Measurements from ENCODE around the gene COL5A2.

COL5A2 gene

DNA sequence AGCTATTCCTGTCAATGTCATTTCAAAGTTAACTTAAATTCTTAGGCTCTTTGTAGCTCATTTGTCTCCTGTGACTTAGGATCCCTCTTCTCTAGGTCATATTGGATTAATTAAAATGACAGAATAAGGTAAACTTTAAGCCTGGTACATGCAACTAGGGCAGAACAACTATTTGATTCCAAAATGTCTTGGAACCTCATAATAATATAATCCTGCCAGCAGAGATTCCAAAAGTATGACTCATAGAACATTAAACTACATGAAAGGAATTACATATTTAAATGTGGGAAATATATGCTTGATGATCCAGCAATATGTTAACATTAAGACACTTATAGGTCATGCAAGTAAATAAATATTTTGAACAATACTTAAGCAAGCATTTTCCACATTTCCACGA lies 142.0 kb downstream of the COL5A2 start:
- no peaks in the 10 kb centered on the region for H3K27me3 ChIP-seq (ENCODE audit: control insufficient read depth, insufficient read depth, low read length)
- H3K4me1 ChIP-seq (ENCODE audit: control insufficient read depth, low read depth, low read length): no peaks in the 10 kb centered on the region
- H3K27ac ChIP-seq (ENCODE audit: low read length): no peak overlapping the region
- peaks cover 3% of the 10 kb centered on the region for H3K36me3 ChIP-seq (ENCODE audit: control insufficient read depth, low read depth, low read length)
- no peaks in the 10 kb centered on the region for H3K9me3 ChIP-seq (ENCODE audit: control insufficient read depth, low read depth, low read length)
- H3K4me3 ChIP-seq (ENCODE audit: low read length): no peak overlapping the region
- H3K9ac ChIP-seq (ENCODE audit: low read length): no peak overlapping the region

DNA sequence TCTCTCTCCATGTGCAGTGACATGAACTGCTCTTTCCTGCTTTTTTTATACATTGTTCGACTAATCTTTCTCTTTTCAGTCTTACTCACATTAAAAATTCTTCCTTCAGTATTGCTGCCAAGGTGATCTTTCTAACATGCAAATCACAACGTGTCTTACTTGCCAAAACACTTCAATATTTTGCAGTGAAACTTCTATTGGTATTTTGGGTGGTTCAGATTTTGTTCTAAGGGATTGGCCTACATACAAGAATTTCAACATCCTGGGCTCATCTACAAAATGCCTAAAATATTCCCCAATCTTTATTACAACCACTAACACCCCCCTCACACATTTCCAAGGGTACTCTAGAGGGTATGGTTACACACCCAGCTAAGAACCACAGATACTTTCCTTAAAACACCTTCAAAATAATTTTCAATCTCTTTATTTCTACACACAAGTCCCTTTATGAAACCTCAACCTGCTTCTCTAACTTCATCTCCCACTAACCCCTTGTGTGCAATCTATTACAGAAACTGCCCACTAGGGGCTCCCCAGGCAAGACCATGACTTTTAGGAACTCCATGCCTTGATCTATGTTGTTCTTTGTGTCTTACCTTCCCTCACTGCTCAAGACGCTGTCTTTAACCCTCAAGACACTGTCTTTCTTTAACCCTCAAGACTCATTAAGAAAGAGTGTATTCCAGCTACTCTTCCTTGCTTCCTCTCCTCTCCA lies 154.5 kb downstream of the COL5A2 start:
- no peaks in the 10 kb centered on the region for H3K27me3 ChIP-seq (ENCODE audit: control insufficient read depth, insufficient read depth, low read length)
- H3K4me1 ChIP-seq (ENCODE audit: control insufficient read depth, low read depth, low read length): no peaks in the 10 kb centered on the region
- H3K9ac ChIP-seq (ENCODE audit: low read length): no peak overlapping the region
- H3K4me3 ChIP-seq (ENCODE audit: low read length): no peak overlapping the region
- H3K36me3 ChIP-seq (ENCODE audit: control insufficient read depth, low read depth, low read length): no peaks in the 10 kb centered on the region
- no peaks in the 10 kb centered on the region for H3K9me3 ChIP-seq (ENCODE audit: control insufficient read depth, low read depth, low read length)
- no peak overlapping the region for H3K27ac ChIP-seq (ENCODE audit: low read length)

DNA sequence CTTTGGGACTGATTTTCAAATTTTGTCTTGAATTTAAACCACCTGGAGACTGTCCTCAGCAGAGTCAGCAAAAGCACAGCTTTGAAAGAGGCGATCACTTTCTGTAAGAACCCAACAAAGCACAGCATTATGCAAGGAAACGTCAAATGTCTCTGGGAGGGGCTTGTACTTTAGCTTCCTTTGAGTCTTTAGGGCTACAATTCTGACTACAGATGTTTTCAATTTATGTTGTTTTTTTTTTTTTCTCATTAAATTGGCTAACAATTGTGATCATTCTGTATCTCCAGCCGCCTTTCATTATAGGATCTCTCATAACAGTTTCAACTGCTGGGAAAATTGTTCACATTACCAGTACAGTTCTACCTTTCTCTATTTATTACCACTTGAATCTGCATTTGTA lies 157.1 kb downstream of the COL5A2 start:
- H3K4me3 ChIP-seq (ENCODE audit: low read length): no peak overlapping the region
- H3K9ac ChIP-seq (ENCODE audit: low read length): no peak overlapping the region
- no peaks in the 10 kb centered on the region for H3K36me3 ChIP-seq (ENCODE audit: control insufficient read depth, low read depth, low read length)
- no peaks in the 10 kb centered on the region for H3K27me3 ChIP-seq (ENCODE audit: control insufficient read depth, insufficient read depth, low read length)
- H3K27ac ChIP-seq (ENCODE audit: low read length): no peak overlapping the region
- no peaks in the 10 kb centered on the region for H3K4me1 ChIP-seq (ENCODE audit: control insufficient read depth, low read depth, low read length)
- no peaks in the 10 kb centered on the region for H3K9me3 ChIP-seq (ENCODE audit: control insufficient read depth, low read depth, low read length)

DNA sequence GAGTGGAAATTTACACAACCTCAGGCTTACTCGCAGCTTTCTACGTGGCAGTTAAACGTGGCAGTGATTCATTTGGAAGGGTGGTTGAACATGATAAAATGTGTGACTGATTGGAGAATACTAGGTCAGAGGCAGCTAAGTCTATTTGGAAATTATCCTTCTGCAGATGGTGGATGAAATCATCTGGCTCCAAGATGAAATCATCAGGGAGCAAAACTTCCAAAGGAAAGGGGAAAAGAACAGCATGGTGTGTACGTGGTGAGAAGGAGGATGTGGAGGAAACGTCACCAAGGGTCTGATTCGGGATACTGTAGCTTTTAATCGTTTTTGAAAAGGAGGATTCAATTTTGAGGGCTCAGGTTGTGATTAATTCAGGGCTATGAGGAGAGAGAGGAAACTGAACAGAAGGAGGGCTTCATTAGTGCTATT lies 157.5 kb downstream of the COL5A2 start:
- Histone ChIP-seq H3K4me3 (ENCODE audit: low read length) (no peak overlapping the region), H3K9ac (ENCODE audit: low read length) (no peak overlapping the region), H3K9me3 (ENCODE audit: control insufficient read depth, low read depth, low read length) (no peaks in the 10 kb centered on the region), H3K36me3 (ENCODE audit: control insufficient read depth, low read depth, low read length) (no peaks in the 10 kb centered on the region), H3K27me3 (ENCODE audit: control insufficient read depth, insufficient read depth, low read length) (no peaks in the 10 kb centered on the region), H3K4me1 (ENCODE audit: control insufficient read depth, low read depth, low read length) (no peaks in the 10 kb centered on the region), H3K27ac (ENCODE audit: low read length) (no peak overlapping the region)

DNA sequence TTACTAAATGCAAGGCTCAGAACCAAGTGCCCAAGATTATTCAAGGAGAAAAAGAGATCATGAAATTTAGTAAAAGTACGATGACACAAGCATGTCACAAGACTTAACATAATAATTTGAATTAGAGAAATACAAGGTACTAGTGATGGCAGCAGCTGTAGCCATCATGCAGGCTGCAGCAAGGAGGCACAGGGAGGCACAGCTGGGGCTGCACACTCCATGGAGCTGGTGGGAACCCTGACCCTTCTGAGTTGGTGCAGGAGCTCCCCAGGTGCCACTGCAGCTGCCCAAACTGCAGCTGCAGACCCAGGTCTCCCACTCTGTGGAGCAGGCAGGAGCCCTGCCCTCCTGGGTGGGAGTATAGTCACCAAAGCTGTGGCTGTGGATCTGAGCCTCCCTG lies 159.4 kb downstream of the COL5A2 start:
- Histone ChIP-seq H3K27me3 (ENCODE audit: control insufficient read depth, insufficient read depth, low read length) (no peaks in the 10 kb centered on the region), H3K4me3 (ENCODE audit: low read length) (no peak overlapping the region), H3K27ac (ENCODE audit: low read length) (no peak overlapping the region), H3K36me3 (ENCODE audit: control insufficient read depth, low read depth, low read length) (no peaks in the 10 kb centered on the region), H3K4me1 (ENCODE audit: control insufficient read depth, low read depth, low read length) (peaks cover 6% of the 10 kb centered on the region), H3K9me3 (ENCODE audit: control insufficient read depth, low read depth, low read length) (no peaks in the 10 kb centered on the region), H3K9ac (ENCODE audit: low read length) (no peak overlapping the region)

DNA sequence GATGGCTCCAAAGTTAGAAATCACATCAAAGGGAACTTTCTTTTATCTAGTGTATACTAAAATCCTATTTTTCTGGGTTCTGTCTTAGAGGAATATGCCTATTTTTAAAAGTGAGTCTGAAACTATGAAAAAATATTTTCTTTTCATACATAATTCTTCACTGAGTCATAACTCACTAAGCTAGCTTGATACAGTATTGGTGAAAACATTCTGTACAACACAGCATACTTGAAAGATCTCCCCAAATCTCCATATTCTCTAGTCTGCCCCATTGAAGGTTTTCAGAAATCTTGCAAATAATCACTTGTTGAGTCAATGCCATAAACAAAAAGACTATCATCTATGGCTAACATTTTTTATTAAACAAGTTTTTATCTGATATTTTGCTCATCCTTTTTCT lies 160.9 kb downstream of the COL5A2 start:
- Histone ChIP-seq H3K27me3 (ENCODE audit: control insufficient read depth, insufficient read depth, low read length) (no peaks in the 10 kb centered on the region), H3K9me3 (ENCODE audit: control insufficient read depth, low read depth, low read length) (no peaks in the 10 kb centered on the region), H3K36me3 (ENCODE audit: control insufficient read depth, low read depth, low read length) (no peaks in the 10 kb centered on the region), H3K9ac (ENCODE audit: low read length) (no peak overlapping the region), H3K4me1 (ENCODE audit: control insufficient read depth, low read depth, low read length) (peaks cover 12% of the 10 kb centered on the region), H3K4me3 (ENCODE audit: low read length) (no peak overlapping the region), H3K27ac (ENCODE audit: low read length) (no peak overlapping the region)

DNA sequence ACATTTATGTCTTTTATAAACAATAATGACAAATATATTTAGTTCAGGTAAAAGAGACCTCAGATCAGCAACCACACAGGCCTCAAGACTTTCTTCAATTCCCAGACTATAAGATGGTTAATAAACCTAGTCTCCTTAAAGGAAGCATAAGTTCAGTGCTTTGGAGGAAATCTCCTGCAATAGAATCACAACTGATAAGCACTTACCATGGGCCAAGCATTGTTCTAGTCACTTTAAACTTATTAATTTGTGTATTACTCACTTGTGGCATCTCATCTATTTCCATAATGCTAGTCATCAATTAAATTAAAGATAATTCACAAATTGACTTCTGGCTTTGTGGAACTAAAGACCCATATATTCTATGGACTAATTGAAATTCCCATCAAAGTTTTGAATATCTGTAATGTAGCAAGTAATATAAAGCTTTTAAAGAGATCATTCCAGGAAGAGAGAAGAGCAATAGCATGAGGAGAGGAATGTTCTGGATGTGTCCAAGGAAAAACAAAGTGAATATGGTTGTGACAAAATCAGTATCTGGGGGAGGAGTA lies 163.2 kb downstream of the COL5A2 start:
- no peak overlapping the region for H3K9ac ChIP-seq (ENCODE audit: low read length)
- H3K27ac ChIP-seq (ENCODE audit: low read length): no peak overlapping the region
- H3K27me3 ChIP-seq (ENCODE audit: control insufficient read depth, insufficient read depth, low read length): no peaks in the 10 kb centered on the region
- H3K36me3 ChIP-seq (ENCODE audit: control insufficient read depth, low read depth, low read length): no peaks in the 10 kb centered on the region
- peaks cover 12% of the 10 kb centered on the region for H3K4me1 ChIP-seq (ENCODE audit: control insufficient read depth, low read depth, low read length)
- H3K4me3 ChIP-seq (ENCODE audit: low read length): no peak overlapping the region
- H3K9me3 ChIP-seq (ENCODE audit: control insufficient read depth, low read depth, low read length): no peaks in the 10 kb centered on the region

DNA sequence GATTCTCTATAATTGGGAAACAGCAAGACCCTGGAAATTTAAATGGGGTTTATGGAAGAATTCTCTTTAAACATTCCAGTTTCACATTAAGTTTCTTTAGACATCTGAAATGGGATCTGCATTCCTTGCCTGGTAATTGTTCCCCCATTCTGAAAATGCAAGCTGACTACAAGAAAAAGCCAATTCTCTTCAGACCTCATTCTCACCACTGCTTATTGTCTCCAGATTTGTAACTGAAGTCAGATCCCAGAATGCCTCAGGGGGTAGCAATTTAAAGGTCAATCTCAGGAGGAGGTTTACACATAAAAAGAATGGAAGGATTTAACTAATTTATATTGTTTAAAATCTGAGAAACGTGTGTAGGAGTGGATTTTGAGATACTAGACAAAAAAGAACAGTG lies 164.2 kb downstream of the COL5A2 start:
- Histone ChIP-seq H3K9me3 (ENCODE audit: control insufficient read depth, low read depth, low read length) (no peaks in the 10 kb centered on the region), H3K27ac (ENCODE audit: low read length) (no peak overlapping the region), H3K27me3 (ENCODE audit: control insufficient read depth, insufficient read depth, low read length) (no peaks in the 10 kb centered on the region), H3K9ac (ENCODE audit: low read length) (no peak overlapping the region), H3K36me3 (ENCODE audit: control insufficient read depth, low read depth, low read length) (no peaks in the 10 kb centered on the region), H3K4me1 (ENCODE audit: control insufficient read depth, low read depth, low read length) (peaks cover 12% of the 10 kb centered on the region), H3K4me3 (ENCODE audit: low read length) (no peak overlapping the region)

DNA sequence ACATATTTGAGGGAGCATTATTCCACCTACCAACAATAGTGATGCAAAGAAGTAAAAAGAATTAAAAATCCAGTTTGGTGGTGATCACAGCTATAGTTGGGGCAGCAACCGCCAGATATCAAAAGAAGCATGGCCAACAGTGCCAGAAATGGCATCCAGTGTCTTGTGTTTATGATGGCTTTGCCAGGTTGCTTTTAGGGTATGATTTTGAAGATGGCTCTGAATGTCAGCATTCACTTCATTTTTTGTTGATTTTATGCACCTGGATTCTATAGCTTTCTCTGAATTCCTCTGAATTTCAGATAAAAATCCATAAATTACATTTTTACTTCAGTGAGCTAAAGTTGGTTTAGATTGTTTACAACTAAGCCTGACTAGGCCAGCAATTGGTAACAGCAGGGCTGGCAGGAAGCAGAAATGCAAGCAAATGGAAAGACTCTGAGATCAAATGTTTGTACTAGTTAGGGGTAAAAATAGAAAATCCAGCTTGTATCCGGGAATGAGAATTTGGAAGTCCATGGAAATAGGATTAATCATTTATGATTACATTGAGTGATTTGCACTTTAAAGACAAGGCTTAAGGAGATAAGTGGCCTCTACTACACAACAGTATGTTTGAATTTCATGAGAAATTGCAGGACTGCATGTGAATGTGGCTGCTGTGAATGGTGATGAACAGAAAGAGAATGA lies 165.0 kb downstream of the COL5A2 start:
- peaks cover 12% of the 10 kb centered on the region for H3K4me1 ChIP-seq (ENCODE audit: control insufficient read depth, low read depth, low read length)
- no peaks in the 10 kb centered on the region for H3K9me3 ChIP-seq (ENCODE audit: control insufficient read depth, low read depth, low read length)
- H3K4me3 ChIP-seq (ENCODE audit: low read length): no peak overlapping the region
- no peaks in the 10 kb centered on the region for H3K27me3 ChIP-seq (ENCODE audit: control insufficient read depth, insufficient read depth, low read length)
- no peak overlapping the region for H3K27ac ChIP-seq (ENCODE audit: low read length)
- H3K9ac ChIP-seq (ENCODE audit: low read length): no peak overlapping the region
- no peaks in the 10 kb centered on the region for H3K36me3 ChIP-seq (ENCODE audit: control insufficient read depth, low read depth, low read length)

DNA sequence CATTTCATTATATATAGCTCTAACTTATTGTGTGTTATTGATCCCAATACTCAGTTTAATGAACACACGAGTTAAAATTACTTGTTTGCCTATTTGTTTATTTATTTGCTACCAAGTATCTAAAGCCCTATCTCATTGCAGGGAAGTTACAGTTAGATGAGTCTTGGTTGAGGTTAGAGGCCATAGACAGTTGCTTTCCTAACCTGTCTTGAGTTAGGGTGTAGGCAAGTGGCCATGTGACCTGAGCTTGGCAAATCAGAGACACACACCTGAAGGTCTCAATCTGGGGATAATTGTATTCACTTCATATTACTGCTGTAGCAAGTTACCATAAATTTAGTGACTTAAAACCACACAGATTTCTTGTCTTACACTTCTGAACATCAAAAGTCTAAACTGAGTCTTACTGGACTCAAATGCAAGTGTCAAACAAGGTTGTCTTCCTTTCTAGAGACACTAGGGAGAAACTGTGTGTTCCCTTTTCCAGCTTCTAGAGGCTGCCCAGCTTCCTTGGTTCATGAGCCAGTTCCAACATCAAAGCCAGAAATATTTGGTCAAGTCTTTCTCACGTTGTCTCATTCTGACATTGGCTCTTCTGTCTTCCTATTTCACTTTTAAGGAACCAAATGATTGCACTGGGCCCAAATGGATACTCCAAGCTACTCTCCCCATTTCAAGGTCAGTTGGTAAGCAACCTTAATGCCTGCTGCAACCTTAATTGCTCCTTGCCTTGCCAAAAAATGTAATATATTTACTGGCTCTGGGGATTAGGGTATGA lies 165.7 kb downstream of the COL5A2 start:
- no peak overlapping the region for H3K27ac ChIP-seq (ENCODE audit: low read length)
- no peak overlapping the region for H3K4me3 ChIP-seq (ENCODE audit: low read length)
- H3K9ac ChIP-seq (ENCODE audit: low read length): no peak overlapping the region
- peaks cover 12% of the 10 kb centered on the region for H3K4me1 ChIP-seq (ENCODE audit: control insufficient read depth, low read depth, low read length)
- H3K9me3 ChIP-seq (ENCODE audit: control insufficient read depth, low read depth, low read length): no peaks in the 10 kb centered on the region
- H3K36me3 ChIP-seq (ENCODE audit: control insufficient read depth, low read depth, low read length): no peaks in the 10 kb centered on the region
- no peaks in the 10 kb centered on the region for H3K27me3 ChIP-seq (ENCODE audit: control insufficient read depth, insufficient read depth, low read length)

DNA sequence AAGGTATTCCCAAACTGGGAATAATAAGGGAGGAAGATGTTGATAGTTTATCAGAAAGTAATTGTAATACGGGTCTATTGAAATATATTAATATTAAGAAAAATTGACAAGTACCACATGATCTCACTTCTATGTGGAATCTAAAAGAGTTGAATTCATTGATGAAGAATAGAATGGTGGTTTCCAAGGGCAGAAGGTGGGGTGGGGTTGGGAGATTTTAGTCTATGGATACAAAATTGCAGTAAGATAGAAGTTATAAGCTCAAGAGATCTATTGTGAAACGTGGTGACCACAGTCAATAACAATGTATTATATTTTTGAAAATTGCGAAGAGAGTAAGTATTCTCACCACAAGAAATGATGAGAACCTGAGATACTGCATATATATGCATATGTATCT lies 166.5 kb downstream of the COL5A2 start:
- Histone ChIP-seq H3K27me3 (ENCODE audit: control insufficient read depth, insufficient read depth, low read length) (no peaks in the 10 kb centered on the region), H3K36me3 (ENCODE audit: control insufficient read depth, low read depth, low read length) (no peaks in the 10 kb centered on the region), H3K9me3 (ENCODE audit: control insufficient read depth, low read depth, low read length) (no peaks in the 10 kb centered on the region), H3K4me1 (ENCODE audit: control insufficient read depth, low read depth, low read length) (peaks cover 12% of the 10 kb centered on the region), H3K4me3 (ENCODE audit: low read length) (no peak overlapping the region), H3K9ac (ENCODE audit: low read length) (no peak overlapping the region), H3K27ac (ENCODE audit: low read length) (no peak overlapping the region)
